Transverse colon (tissue), 4 donors: Measurements from ENCODE around the gene PYY. TPM values are rescaled to one million over a fixed set of nuclear protein-coding genes. Genes with fewer than 3 reads are reported as not detected.
A peak's percentile ranks its signal among the peaks of the same experiment; 100 is the strongest.

Experiments
- DNase-seq: peaks from one replicate; pipeline ENCODE4 v3.0.0-alpha.2; 2019
- H3K27ac ChIP-seq, 4 donors: fragments of 200-600 bp; sonication (generic); 2 replicates each; pipeline ENCODE4 v1.5.1; 2016 to 2018; ENCODE audit warnings: inconsistent platforms in 4 of 4
- H3K27me3 ChIP-seq: fragments of 200-600 bp; sonication (generic); 2 replicates; pipeline ENCODE4 v1.5.1; 2017; ENCODE audit warnings: inconsistent platforms
- H3K36me3 ChIP-seq, 4 donors: fragments of 200-600 bp; sonication (generic); 2 replicates each; pipeline ENCODE4 v1.5.1; 2017 to 2019; ENCODE audit warnings: inconsistent platforms in 4 of 4
- H3K4me1 ChIP-seq, 4 donors: fragments of 200-600 bp; sonication (generic); 2 replicates each; pipeline ENCODE4 v1.5.1; 2017 to 2020; ENCODE audit warnings: inconsistent platforms in 4 of 4
- H3K4me3 ChIP-seq, 4 donors: fragments of 200-600 bp; sonication (generic); 1 replicate in 1 of 4; 2 replicates in 3 of 4; pipeline versions ENCODE4 v1.5.1 to v1.6.1; 2017 to 2019; ENCODE audit warnings: inconsistent platforms in 4 of 4
- H3K9me3 ChIP-seq, 2 donors: fragments of 200-600 bp; sonication (generic); 2 replicates each; pipeline ENCODE4 v1.5.1; 2017 to 2019; ENCODE audit warnings: inconsistent platforms in 2 of 2
- EP300 ChIP-seq: sonication (generic); formaldehyde crosslinking; IDR thresholded peaks from one replicate; pipeline ENCODE4 v1.6.1; 2017; ENCODE audit warnings: antibody characterized with exemption, low read depth
- POLR2A ChIP-seq: fragments of 450-650 bp; IDR thresholded peaks from one replicate; pipeline ENCODE4 v1.6.1; 2016; ENCODE audit warnings: antibody characterized with exemption, mild to moderate bottlenecking, moderate library complexity
- POLR2AphosphoS5 ChIP-seq, 3 donors: sonication (generic); formaldehyde crosslinking; IDR thresholded peaks; one replicate each; pipeline ENCODE4 v1.6.1; 2016; ENCODE audit warnings: antibody characterized with exemption in 3 of 3
- WGBS, 2 donors: methylation state at CpG; one replicate each; pipeline ENCODE4 v1.1.5; 2018; ENCODE audit warnings: low coverage in 1 of 2; 5-methylcytosine and 5-hydroxymethylcytosine counted together
- in situ Hi-C, 4 donors: fragments of 200-750 bp; cut with MboI; loops; one replicate each; pipeline versions ENCODE4 v1.15.0 to v1.15.1; 2017; ENCODE audit warnings: low sequenced_read_pairs in 3 of 4, low pct_ligation_motif_present in 1 of 4, low pct_unique_long_range_greater_than_20kb in 1 of 4
- intact Hi-C: fragments of 100-400 bp; cut with DNase I; formaldehyde crosslinking; loops from one replicate; pipeline ENCODE4 v1.15.1; 2023; ENCODE audit warnings: low total_unique reads
- total RNA-seq, 4 donors: library from RNA; depleted of rRNA; stranded (reverse); fragments of >200 nt; gene quantifications; one replicate each; pipeline ENCODE4 v1.1.0, GENCODE V29; 2016
- TF ChIP-seq, protein P1 (sequence below), 5 experiments: fragments of 200-600 bp in 3 of 5; fragments of 450-650 bp in 2 of 5; sonication (generic) in 3 of 5; IDR thresholded peaks; 1 replicate in 2 of 5; 2 replicates in 3 of 5; pipeline ENCODE4 v1.5.1; 2016 to 2017; ENCODE audit warnings: antibody characterized with exemption in 5 of 5, inconsistent platforms in 3 of 5, mild to moderate bottlenecking in 2 of 5, moderate library complexity in 1 of 5

Gene PYY
- total RNA-seq, 4 donors from 2014 or later: 27.7 to 89.2 (median 52.1) TPM; not detected in 1

- intact Hi-C loops: no loop called here
- WGBS, 2 donors: 83% methylated on average over 7 of the region's 7 CpGs; no CpG with 5 or more reads in 1 of the 2 donors
- no peaks in the 10 kb centered on the region for H3K9me3 ChIP-seq
- H3K27me3 ChIP-seq: peaks cover 74% of the 10 kb centered on the region
- in situ Hi-C loops: loop anchor here in 1 of 4 donors (25.0 kb wide), 1 partner anchor 99 kb away; no protein-coding TSS in a partner anchor
- no peak overlapping the region for H3K4me3 ChIP-seq
- DNase-seq: no peak
- H3K27ac ChIP-seq: no peak overlapping the region
- TF ChIP-seq, protein P1, sequence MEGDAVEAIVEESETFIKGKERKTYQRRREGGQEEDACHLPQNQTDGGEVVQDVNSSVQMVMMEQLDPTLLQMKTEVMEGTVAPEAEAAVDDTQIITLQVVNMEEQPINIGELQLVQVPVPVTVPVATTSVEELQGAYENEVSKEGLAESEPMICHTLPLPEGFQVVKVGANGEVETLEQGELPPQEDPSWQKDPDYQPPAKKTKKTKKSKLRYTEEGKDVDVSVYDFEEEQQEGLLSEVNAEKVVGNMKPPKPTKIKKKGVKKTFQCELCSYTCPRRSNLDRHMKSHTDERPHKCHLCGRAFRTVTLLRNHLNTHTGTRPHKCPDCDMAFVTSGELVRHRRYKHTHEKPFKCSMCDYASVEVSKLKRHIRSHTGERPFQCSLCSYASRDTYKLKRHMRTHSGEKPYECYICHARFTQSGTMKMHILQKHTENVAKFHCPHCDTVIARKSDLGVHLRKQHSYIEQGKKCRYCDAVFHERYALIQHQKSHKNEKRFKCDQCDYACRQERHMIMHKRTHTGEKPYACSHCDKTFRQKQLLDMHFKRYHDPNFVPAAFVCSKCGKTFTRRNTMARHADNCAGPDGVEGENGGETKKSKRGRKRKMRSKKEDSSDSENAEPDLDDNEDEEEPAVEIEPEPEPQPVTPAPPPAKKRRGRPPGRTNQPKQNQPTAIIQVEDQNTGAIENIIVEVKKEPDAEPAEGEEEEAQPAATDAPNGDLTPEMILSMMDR (IDR thresholded peaks at IDR 0.05): no peak
- TF ChIP-seq EP300 (no peak), POLR2AphosphoS5 (IDR thresholded peaks at IDR 0.05) (no peak), POLR2A (no peak)
- H3K36me3 ChIP-seq: no peaks in the 10 kb centered on the region
- peaks cover 9 to 12% (median 11%) of the 10 kb centered on the region in 4 donors for H3K4me1 ChIP-seq
These were observed 32.7 kb upstream of the PYY start for GRCh38 chr17:43986225-43986981.

DNA sequence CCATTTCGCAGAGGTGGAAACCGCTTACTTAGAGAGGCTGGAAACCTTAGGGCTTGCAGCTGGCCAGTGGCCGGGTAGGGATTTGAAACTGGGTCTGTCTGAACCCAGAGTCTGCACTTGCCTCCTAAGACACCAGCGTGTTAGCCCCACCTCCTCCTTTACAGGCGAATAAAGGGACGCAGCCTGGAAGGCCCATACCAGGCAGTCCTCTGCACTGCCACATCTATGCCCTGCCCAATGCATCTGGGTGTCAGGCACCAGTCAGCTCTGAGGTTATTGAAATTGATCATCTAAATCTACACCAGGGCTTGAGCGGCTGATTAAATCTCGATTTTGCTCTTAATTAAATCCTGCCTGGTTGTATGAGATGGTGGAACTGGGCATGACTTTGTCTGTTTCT lies 30.8 kb upstream of the PYY start:
- peaks cover 9 to 12% (median 11%) of the 10 kb centered on the region in 4 donors for H3K4me1 ChIP-seq
- intact Hi-C loops: no loop called here
- H3K27me3 ChIP-seq: peaks cover 93% of the 10 kb centered on the region
- WGBS, 2 donors: 72 to 100% methylated on average over 1 to 8 of the region's 8 CpGs
- in situ Hi-C loops: loop anchor here in 1 of 4 donors (25.0 kb wide), 1 partner anchor 97 kb away; no protein-coding TSS in a partner anchor
- no peak for DNase-seq
- H3K36me3 ChIP-seq: no peaks in the 10 kb centered on the region
- H3K9me3 ChIP-seq: no peaks in the 10 kb centered on the region
- no peak overlapping the region for H3K27ac ChIP-seq
- TF ChIP-seq, protein P1 (IDR thresholded peaks at IDR 0.05): no peak
- no peak for TF ChIP-seq POLR2AphosphoS5 (IDR thresholded peaks at IDR 0.05)
- no peak for TF ChIP-seq EP300
- no peak for TF ChIP-seq POLR2A
- no peak overlapping the region for H3K4me3 ChIP-seq

- in situ Hi-C loops: loop anchor here in 1 of 4 donors (25.0 kb wide), 1 partner anchor 96 kb away; no protein-coding TSS in a partner anchor
- Histone ChIP-seq H3K36me3 (no peaks in the 10 kb centered on the region), H3K27ac (no peak overlapping the region), H3K4me1 (peaks cover 9 to 12% (median 11%) of the 10 kb centered on the region in 4 donors), H3K27me3 (peaks cover 98% of the 10 kb centered on the region), H3K4me3 (peak overlapping the region; percentile 14 to 46 (median 24)), H3K9me3 (no peaks in the 10 kb centered on the region)
- TF ChIP-seq EP300: no peak
- no peak for TF ChIP-seq POLR2AphosphoS5 (IDR thresholded peaks at IDR 0.05)
- TF ChIP-seq, protein P1 (IDR thresholded peaks at IDR 0.05): no peak
- TF ChIP-seq POLR2A: no peak
- 5% methylated on average over 67 of the region's 78 CpGs; no CpG with 5 or more reads in 1 of the 2 donors for WGBS, 2 donors
- DNase-seq: peak; percentile 34
- intact Hi-C loops: no loop called here
These were observed 30.0 kb upstream of the PYY start for GRCh38 chr17:43983515-43984411.

DNA sequence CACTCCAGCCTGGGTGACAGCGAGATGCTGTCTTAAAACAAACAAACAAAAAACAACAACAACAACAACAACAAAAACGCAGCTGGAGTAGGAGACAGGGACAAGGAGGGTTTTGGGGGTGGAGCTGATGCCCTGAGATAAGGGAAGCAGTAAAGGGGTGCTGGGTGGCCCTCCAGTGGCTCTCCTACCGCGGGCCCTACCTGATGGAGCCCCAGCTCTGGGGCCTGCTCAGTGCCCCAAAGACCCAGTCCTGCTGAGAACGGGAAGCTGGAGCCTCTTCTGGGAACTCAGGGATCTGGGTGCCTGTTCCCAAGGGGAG lies 29.4 kb upstream of the PYY start:
- Histone ChIP-seq H3K27ac (no peak overlapping the region), H3K4me3 (peak overlapping the region in 1 of 4 donors; percentile 46), H3K9me3 (no peaks in the 10 kb centered on the region), H3K4me1 (peaks cover 9 to 12% (median 11%) of the 10 kb centered on the region in 4 donors), H3K27me3 (peaks cover 95% of the 10 kb centered on the region), H3K36me3 (no peaks in the 10 kb centered on the region)
- intact Hi-C loops (no loop called here), in situ Hi-C loops (loop anchor here in 1 of 4 donors (25.0 kb wide), 1 partner anchor 96 kb away; no protein-coding TSS in a partner anchor)
- WGBS, 2 donors: 15 to 40% methylated on average over 1 to 5 of the region's 5 CpGs
- TF ChIP-seq POLR2A: no peak
- TF ChIP-seq POLR2AphosphoS5 (IDR thresholded peaks at IDR 0.05): no peak
- TF ChIP-seq, protein P1 (IDR thresholded peaks at IDR 0.05): no peak
- TF ChIP-seq EP300: no peak
- no peak for DNase-seq
